Spleen (tissue), 11 donors: ENCODE data around the gene PDGFRB. TPM values are rescaled to one million over a fixed set of nuclear protein-coding genes. Genes with fewer than 3 reads are reported as not detected.
"Not testable (repeated sequence)": the region's sequence is repeated elsewhere in the genome, so short reads cannot be mapped to it uniquely, and the experiment has no call there.

Experiments
- DNase-seq: peaks from one replicate; pipeline ENCODE4 v3.0.0-alpha.2; 2020
- H3K27ac ChIP-seq, 8 donors: fragments of 200-600 bp; sonication (generic) in 7 of 8; 1 replicate in 4 of 8; 2 replicates in 4 of 8; pipeline versions ENCODE4 v1.5.0 to v1.8.0; 2016 to 2021; ENCODE audit warnings: inconsistent platforms in 4 of 8, mild to moderate bottlenecking in 4 of 8, moderate library complexity in 1 of 8
- H3K27me3 ChIP-seq, 7 donors: fragments of 200-600 bp; sonication (generic) in 6 of 7; replicated peaks in 1 of 7; 1 replicate in 4 of 7; 2 replicates in 3 of 7; pipeline versions ENCODE4 v1.5.0 to v1.8.0; 2016 to 2021; ENCODE audit warnings: inconsistent platforms in 3 of 7, mild to moderate bottlenecking in 1 of 7
- H3K36me3 ChIP-seq, 6 donors: fragments of 200-600 bp; sonication (generic) in 5 of 6; 1 replicate in 4 of 6; 2 replicates in 2 of 6; pipeline versions ENCODE4 v1.5.0 to v1.8.0; 2016 to 2021; ENCODE audit warnings: inconsistent platforms in 2 of 6
- H3K4me1 ChIP-seq, 6 donors: fragments of 200-600 bp; sonication (generic) in 5 of 6; 1 replicate in 3 of 6; 2 replicates in 3 of 6; pipeline versions ENCODE4 v1.5.0 to v1.8.0; 2016 to 2021; ENCODE audit warnings: inconsistent platforms in 3 of 6
- H3K4me3 ChIP-seq, 8 donors: fragments of 200-600 bp; sonication (generic) in 7 of 8; 1 replicate in 4 of 8; 2 replicates in 4 of 8; pipeline versions ENCODE4 v1.5.0 to v1.8.0; 2016 to 2021; ENCODE audit warnings: inconsistent platforms in 4 of 8, mild to moderate bottlenecking in 4 of 8, moderate library complexity in 2 of 8
- H3K9me3 ChIP-seq, 8 donors: fragments of 200-600 bp; sonication (generic) in 7 of 8; 1 replicate in 4 of 8; 2 replicates in 4 of 8; pipeline versions ENCODE4 v1.5.0 to v1.8.0; 2016 to 2021; ENCODE audit warnings: inconsistent platforms in 4 of 8
- POLR2A ChIP-seq, 3 donors: fragments of 450-650 bp; IDR thresholded peaks; one replicate each; pipeline ENCODE4 v1.5.1; 2017; ENCODE audit warnings: antibody characterized with exemption in 3 of 3, mild to moderate bottlenecking in 1 of 3
- POLR2AphosphoS5 ChIP-seq, 3 donors: sonication (generic); formaldehyde crosslinking; IDR thresholded peaks; one replicate each; pipeline ENCODE4 v1.5.1; 2017; ENCODE audit warnings: antibody characterized with exemption in 3 of 3
- WGBS, 5 donors: extraction: QIAGEN DNeasy Blood & Tissue Kit in 3 of 5; methylation state at CpG; one replicate each; pipeline versions ENCODE4 v1.1.5 to v1.1.7; 2013 to 2018; 5-methylcytosine and 5-hydroxymethylcytosine counted together
- intact Hi-C: fragments of 100-400 bp; cut with DNase I; formaldehyde crosslinking; loops from one replicate; pipeline ENCODE4 v1.15.0; 2023; ENCODE audit warnings: low total_unique reads
- polyA plus RNA-seq, 3 donors: library from polyadenylated mRNA; stranded (reverse); fragments of 200-250 nt; gene quantifications; one replicate each; pipeline ENCODE4 v1.2.1, GENCODE V29; 2013
- total RNA-seq, 7 donors: library from RNA; depleted of rRNA in 3 of 7; stranded (reverse); fragments of >200 nt in 3 of 7; fragmentation: NEBNext Ultra II Directional in 4 of 7; extraction: Animal tissue kit (Norgen Biotek cat#: 25700) in 4 of 7; gene quantifications; one replicate each; pipeline versions ENCODE4 v1.1.0 to v1.2.1, GENCODE V29; 2016 to 2021
- TF ChIP-seq, protein P1 (sequence below), 11 experiments: fragments of 200-600 bp in 7 of 11; fragments of 450-650 bp in 4 of 11; sonication (generic) in 4 of 11; IDR thresholded peaks in 8 of 11; conservative IDR thresholded peaks in 3 of 11; 1 replicate in 7 of 11; 2 replicates in 4 of 11; pipeline versions ENCODE4 v1.4.0 to v1.8.0; 2016 to 2021; ENCODE audit warnings: antibody characterized with exemption in 11 of 11, inconsistent platforms in 4 of 11, mild to moderate bottlenecking in 1 of 11
- donor health status: healthy with polysubstance abuse.
- donor health status: DM: no; HTN: no; CAD: no; lungs with moderate emphysema.
- donor health status: DM: no; HTN: no; CAD: no.
- donor health status: Bipolar disorder and iron deficiency.
- donor health status: healthy.
- donor health status: DM: no; HTN: no; CAD: no.
- donor health status: DM: yes; HTN: yes; CAD: no.

The PDGFRB gene
- total and polyA plus RNA-seq, 10 donors = 12.8 to 144 (median 88.5) TPM

- intact Hi-C loops = no loop called here
- no peaks in the 10 kb centered on the region for H3K9me3 ChIP-seq
- DNase-seq = no peak
- H3K4me1 ChIP-seq = peaks cover 12 to 23% (median 17%) of the 10 kb centered on the region in 6 donors
- no peak for TF ChIP-seq POLR2A (IDR thresholded peaks at IDR 0.05)
- TF ChIP-seq, protein P1, sequence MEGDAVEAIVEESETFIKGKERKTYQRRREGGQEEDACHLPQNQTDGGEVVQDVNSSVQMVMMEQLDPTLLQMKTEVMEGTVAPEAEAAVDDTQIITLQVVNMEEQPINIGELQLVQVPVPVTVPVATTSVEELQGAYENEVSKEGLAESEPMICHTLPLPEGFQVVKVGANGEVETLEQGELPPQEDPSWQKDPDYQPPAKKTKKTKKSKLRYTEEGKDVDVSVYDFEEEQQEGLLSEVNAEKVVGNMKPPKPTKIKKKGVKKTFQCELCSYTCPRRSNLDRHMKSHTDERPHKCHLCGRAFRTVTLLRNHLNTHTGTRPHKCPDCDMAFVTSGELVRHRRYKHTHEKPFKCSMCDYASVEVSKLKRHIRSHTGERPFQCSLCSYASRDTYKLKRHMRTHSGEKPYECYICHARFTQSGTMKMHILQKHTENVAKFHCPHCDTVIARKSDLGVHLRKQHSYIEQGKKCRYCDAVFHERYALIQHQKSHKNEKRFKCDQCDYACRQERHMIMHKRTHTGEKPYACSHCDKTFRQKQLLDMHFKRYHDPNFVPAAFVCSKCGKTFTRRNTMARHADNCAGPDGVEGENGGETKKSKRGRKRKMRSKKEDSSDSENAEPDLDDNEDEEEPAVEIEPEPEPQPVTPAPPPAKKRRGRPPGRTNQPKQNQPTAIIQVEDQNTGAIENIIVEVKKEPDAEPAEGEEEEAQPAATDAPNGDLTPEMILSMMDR (IDR thresholded peaks at IDR 0.05 in 8 of 11, conservative IDR thresholded peaks at IDR 0.05 in 3 of 11) = no peak
- TF ChIP-seq POLR2AphosphoS5 (IDR thresholded peaks at IDR 0.05) = peak; percentile 54 to 57 (median 56)
- H3K27me3 ChIP-seq = peaks cover 0 to 4% (median 0%) of the 10 kb centered on the region in 7 donors
- 55 to 81% (median 65%) methylated on average over 8 to 9 of the region's 9 CpGs for WGBS, 5 donors
- peak within 1 kb of the TSS in 7 of 8 donors; percentile 9 to 68 (median 35) for H3K4me3 ChIP-seq
- peak within 1 kb of the TSS in 5 of 8 donors; percentile 16 to 75 (median 66) for H3K27ac ChIP-seq
- H3K36me3 ChIP-seq = peaks cover 0 to under 1% (median 0%) of the 10 kb centered on the region in 6 donors
These were observed 69.5 kb downstream of the PDGFRB start, which contains the start of gene CSF1R for GRCh38 chr5:150085950-150086715. CSF1R (minus strand) TSS chr5:150086554; CDS start chr5:150086427, 127 bp downstream.

DNA sequence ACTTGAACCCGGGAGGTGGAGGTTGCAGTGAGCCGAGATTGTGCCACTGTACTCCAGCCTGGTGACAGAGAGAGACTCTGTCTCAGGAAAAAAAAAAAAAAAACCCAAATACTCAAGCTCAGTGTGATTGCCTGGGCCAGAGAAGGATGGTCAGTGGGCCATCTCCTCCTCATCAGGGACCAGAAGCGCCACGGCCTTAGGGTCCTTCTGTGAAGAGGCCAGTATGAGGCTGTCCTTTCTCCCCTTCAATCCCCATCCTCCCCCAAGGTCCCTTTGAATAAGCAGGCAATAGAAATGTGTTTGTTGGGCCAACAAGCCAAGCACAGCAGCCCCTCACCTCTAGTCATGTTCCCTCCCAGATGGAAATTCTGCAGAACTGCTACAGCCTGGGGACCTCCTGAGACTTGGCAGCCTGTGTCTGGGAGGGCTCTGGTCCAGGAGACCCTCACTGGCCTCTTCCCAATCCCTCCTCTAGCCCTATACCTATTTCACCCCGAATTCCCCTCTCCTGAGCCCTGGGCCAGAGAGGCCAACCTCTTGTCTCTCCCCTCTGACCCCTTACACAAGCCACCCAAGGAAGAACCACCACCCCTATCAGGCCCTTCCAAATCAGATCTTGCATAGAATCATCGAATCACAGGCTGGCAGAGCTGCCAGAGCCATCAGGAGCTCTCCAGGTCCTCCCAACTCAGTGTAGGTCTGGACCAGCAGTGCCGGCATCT is 70.3 kb downstream of the PDGFRB start:
- Histone ChIP-seq H3K4me3 (peak overlapping the region; percentile 9 to 68 (median 32)), H3K4me1 (peaks cover 13 to 31% (median 20%) of the 10 kb centered on the region in 6 donors), H3K36me3 (peaks cover 0 to 9% (median 0%) of the 10 kb centered on the region in 6 donors), H3K27me3 (peaks cover 0 to 4% (median 0%) of the 10 kb centered on the region in 7 donors), H3K9me3 (no peaks in the 10 kb centered on the region), H3K27ac (peak overlapping the region in 5 of 8 donors; percentile 16 to 75 (median 66))
- TF ChIP-seq POLR2AphosphoS5 (IDR thresholded peaks at IDR 0.05) (no peak), POLR2A (IDR thresholded peaks at IDR 0.05) (no peak)
- TF ChIP-seq, protein P1 (IDR thresholded peaks at IDR 0.05 in 8 of 11, conservative IDR thresholded peaks at IDR 0.05 in 3 of 11) = no peak
- 68 to 93% (median 83%) methylated on average over 7 of the region's 7 CpGs for WGBS, 5 donors
- intact Hi-C loops = no loop called here
- no peak for DNase-seq

- DNase-seq, intact Hi-C loops, H3K9me3 ChIP-seq, H3K27me3 ChIP-seq: not testable (repeated sequence)
- peaks cover 13 to 37% (median 20%) of the 10 kb centered on the region in 6 donors for H3K4me1 ChIP-seq
- H3K36me3 ChIP-seq = peaks cover 0 to 15% (median 0%) of the 10 kb centered on the region in 6 donors
- 76 to 89% (median 83%) methylated on average over 6 of the region's 6 CpGs for WGBS, 5 donors
- H3K4me3 ChIP-seq = peak overlapping the region in 7 of 8 donors; percentile 19 to 68 (median 35)
- H3K27ac ChIP-seq = peak overlapping the region in 5 of 8 donors; percentile 14 to 75 (median 66)
These were observed 70.9 kb downstream of the PDGFRB start for GRCh38 chr5:150084754-150085153.

DNA sequence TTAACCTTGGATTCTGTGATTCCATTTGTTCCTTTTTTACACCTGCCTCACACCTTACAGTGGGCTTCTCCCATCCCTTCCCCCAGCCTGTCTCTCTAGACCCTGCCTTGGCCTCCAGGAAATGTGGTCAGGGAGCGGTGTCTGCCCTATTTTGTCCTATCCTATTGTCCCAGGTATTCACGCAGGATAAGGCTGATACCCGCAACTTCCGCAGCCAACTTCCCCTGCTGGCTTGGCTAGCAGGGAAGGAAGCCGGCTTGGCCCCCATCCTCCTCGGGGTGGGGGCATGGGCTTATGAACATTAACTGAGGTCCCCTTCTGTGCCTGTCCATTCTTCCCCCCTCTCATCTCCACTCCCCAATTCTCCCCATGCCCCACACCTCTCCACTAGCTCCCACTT is 72.8 kb downstream of the PDGFRB start:
- TF ChIP-seq, protein P1 (IDR thresholded peaks at IDR 0.05 in 8 of 11, conservative IDR thresholded peaks at IDR 0.05 in 3 of 11) = no peak
- TF ChIP-seq POLR2AphosphoS5 (IDR thresholded peaks at IDR 0.05) (peak in 1 of 3 donors; percentile 22), POLR2A (IDR thresholded peaks at IDR 0.05) (no peak)
- intact Hi-C loops = no loop called here
- peaks cover 13 to 33% (median 20%) of the 10 kb centered on the region in 6 donors for H3K4me1 ChIP-seq
- H3K27ac ChIP-seq = peak overlapping the region in 4 of 8 donors; percentile 53 to 73 (median 60)
- DNase-seq = no peak
- no peaks in the 10 kb centered on the region for H3K9me3 ChIP-seq
- 18 to 51% (median 26%) methylated on average over 6 of the region's 6 CpGs for WGBS, 5 donors
- peaks cover 0 to 32% (median 0%) of the 10 kb centered on the region in 6 donors for H3K36me3 ChIP-seq
- H3K4me3 ChIP-seq = peak overlapping the region in 7 of 8 donors; percentile 4 to 68 (median 14)
- H3K27me3 ChIP-seq = peaks cover 0 to 4% (median 0%) of the 10 kb centered on the region in 7 donors
